ENCODE data around the gene TCERG1.

Gene TCERG1

DNA sequence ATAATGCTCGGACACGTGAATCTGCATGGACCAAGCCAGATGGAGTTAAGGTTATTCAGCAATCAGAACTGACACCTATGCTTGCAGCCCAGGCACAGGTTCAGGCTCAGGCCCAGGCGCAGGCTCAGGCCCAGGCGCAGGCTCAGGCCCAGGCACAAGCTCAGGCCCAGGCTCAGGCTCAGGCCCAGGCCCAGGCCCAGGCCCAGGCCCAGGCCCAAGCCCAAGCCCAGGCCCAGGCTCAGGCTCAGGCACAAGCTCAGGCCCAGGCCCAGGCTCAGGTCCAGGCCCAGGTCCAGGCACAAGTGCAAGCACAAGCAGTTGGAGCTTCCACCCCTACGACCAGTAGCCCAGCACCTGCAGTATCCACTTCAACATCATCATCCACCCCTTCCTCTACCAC is 11.8 kb downstream of the TCERG1 start:
- DNase-seq: no peak

DNA sequence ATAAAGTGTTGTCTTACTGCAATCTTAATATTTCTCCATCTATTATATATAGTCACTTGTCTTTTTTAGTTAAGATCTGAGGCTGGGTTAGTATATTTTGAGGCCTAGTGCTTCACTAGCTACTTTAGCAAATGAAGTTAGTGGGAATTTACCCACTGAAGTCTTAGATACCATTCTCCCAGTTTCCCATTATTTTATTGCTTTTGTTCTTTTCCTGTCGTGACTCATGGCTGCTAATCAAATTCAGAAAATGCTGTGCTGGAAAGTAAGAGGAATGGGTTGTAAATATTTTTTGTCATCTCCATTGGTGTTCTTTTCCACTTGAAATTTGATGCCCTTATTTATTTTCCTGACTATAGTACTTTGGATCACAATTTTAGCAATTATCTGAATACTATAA is 14.2 kb downstream of the TCERG1 start:
- DNase-seq: no peak

- no peak for DNase-seq
Observed at GRCh38 chr5:146463446-146463845, 16.3 kb downstream of the TCERG1 start.

DNA sequence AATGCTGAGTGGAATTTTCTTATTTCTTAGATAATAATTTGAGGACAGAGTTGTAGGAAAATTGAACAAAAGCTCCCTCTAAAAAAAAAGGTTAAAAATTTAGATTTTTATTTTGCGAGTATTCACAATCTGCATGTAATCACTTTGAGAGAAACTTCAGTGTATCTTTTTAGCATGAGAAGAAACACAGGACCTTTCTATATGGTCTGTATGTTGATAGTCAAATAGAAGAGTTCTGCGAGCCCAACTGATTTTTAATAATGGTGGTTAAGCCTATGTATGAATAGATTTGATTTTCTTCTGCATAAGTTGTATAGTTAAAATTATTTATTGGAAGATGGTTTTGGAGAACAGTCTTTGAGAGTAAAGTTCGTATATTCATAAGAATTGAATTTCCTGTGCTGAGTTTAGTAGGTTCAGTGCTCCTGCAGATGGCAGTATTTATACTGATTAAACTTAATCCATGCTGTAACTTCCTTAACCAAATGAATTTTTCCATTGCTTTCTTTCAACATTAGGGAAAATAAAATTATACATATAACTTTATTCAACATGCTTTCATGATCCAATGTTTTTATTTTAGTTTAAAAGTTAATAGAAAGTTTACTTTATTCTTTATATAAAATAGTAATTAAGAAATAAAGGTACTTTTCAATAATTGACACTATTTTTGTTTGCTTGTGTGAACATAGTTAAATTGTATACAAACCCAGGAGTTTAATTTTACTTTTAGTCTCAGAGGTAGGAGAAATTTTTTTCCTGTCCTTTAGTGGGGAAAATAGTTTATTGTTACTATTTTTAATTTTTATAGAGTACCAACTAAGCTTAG is 19.6 kb downstream of the TCERG1 start:
- DNase-seq: no peak

DNA sequence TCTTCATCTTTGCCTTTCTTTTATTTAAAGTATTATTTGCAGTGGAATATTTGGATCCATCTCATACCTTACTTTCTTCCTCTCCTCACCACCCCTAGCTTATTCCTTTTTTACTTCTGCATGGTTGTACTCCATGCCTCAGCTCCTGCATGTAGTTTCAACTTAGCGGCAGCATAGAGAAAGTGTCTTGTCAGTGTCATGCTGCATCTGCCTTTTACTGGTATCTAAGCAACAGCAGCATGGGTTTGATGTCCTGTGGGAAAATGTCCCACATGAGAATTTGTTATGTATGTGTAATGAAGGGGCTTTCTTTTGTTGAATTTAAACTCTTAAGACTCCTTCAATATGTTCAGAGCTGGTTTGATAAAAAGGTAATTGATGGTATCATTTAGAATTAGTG is 20.6 kb downstream of the TCERG1 start:
- DNase-seq: no peak

DNA sequence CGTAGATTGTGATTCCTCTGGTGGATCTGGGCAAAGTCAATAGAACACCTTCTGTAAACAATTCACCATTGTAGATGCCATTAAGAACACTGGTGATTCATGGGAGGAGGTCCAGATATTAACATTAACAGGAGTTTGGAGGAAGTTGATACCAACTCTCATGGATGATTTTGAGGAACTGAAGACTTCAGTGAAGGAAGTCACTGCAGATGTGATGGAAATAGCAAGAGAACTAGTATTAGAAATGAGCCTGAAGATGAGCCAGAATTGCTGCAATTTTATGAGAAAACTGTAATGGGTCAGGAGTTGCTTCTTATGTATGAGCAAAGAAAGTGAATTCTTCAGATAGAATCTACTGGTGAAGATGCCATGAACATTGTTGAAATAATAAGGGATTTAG is 26.9 kb downstream of the TCERG1 start:
- no peak for DNase-seq

GRCh38 chr5:146475190-146475780 is 28.2 kb downstream of the TCERG1 start:
- no peak for DNase-seq

GRCh38 chr5:146475906-146476305 is 28.8 kb downstream of the TCERG1 start:
- DNase-seq: no peak

GRCh38 chr5:146482775-146483174 is 35.6 kb downstream of the TCERG1 start:
- no peak for DNase-seq

GRCh38 chr5:146484714-146485391 is 37.7 kb downstream of the TCERG1 start:
- DNase-seq: no peak

DNA sequence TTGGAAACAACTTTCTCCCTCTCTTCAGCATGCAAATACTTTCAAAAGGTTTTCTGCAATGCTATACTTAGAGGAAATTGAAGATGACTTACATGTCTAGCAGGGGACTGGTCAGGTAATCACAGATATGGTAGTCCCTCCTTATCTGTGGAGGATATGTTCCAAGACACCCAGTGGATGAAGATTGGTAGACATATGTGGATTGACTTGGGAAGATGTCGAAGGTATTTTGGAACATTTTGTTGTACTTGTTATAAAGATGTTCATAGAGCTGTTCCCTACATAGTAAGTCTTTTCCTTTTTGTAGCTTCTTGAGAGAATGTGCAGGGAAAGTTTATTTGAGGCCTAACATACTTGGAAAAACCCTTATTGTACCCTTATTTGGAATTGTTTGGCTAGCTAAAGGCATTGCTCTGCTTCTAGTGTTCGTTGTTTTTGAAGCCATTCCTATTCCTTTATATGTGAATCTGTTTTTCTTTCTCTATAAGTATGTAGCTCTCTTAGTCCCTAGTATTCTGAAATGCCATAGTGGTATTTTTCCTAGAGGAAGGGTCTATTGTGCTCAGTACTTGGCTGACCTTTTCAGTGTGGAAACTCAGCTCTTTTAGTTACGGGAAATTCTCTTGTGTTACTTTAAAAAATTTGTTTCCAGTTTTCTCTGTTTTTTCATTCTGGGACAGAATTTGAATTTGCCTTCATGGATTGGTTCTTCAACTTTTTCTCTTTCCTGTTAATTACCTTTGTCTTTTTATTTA is 43.1 kb downstream of the TCERG1 start:
- no peak for DNase-seq

DNA sequence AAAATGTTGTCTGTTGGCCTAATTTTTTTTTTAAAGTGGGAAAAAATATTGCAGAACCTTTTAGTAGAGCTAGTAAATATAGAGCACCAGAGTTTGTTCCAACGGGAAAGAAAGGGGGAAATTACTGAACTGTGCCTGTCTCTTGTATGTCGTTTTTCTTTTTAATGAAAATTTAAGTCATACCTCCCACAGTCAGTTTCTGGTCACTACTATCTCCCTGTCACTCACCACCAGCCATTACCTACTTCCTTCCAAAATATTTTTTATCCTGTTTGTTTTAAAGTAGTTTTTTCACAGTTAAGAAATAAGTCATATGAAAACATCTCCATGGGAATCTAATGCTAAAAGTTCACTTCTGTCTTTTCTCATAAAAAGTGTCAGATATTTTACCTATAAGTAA is 47.5 kb downstream of the TCERG1 start:
- DNase-seq: no peak

- no peak for DNase-seq
Observed at GRCh38 chr5:146499680-146500079, 52.5 kb downstream of the TCERG1 start.

DNA sequence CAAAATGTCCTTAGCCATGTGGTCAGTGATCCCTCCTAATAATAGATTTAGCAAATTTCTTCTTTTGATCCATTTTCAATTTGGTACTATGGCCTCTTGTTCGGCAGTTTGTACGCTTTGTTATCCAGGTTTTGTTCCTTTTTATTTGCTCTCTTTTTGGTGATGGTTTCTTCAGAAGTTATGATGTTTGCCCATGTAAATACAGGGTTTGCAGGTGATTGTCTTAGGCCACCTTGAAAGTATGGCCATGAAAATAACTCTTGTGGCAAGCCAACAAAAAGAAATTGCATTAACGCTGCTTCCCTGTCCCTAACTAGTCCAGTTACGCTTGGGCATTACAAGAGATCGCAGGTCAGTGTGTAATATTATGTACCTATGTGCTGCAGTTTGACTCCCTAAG is 60.3 kb downstream of the TCERG1 start:
- DNase-seq: no peak

GRCh38 chr5:146510559-146511125 is 63.5 kb downstream of the TCERG1 start:
- DNase-seq: no peak

GRCh38 chr5:146513462-146513861 is 66.3 kb downstream of the TCERG1 start:
- no peak for DNase-seq

DNA sequence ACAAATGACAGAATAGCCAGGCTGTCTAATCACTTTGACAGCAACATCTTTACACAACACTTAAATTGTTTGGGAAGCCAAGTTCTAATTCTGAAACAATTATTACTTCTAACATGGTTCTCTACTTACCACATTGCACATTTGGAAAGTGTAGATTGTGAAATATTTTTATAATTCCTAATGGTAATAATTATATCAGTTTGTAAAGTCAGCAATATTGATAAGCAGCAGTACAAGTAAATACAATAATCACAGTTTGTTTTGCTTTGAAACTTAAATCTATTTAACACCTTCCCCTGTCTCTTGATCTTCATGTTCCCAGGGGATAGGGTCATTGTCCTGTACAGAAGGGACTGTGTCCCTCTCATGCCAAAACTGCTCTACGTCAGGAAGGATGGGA is 67.4 kb downstream of the TCERG1 start:
- no peak for DNase-seq

GRCh38 chr5:146515473-146516150 is 68.5 kb downstream of the TCERG1 start:
- DNase-seq: no peak

DNA sequence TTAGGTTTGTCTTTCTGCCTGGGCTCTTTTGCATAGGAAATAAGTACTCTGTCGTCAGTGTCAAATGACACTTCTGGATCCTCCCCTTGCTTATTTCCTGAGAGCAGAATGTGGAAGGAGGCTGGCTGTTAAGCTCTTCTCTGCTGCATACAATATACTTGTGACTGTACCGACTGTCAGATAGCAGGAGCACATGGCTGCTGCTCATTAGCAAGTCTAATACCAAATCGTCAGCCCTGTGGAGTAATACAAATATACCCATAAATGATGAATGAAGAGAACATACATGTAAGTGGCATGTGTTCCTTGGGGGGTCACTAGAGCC is 69.0 kb downstream of the TCERG1 start, which contains the start of gene GPR151:
GPR151 (minus strand) TSS at position 40 of the 325 bp plus-strand sequence. CDS start 77 bp downstream, outside the sequence.
- DNase-seq: no peak

- no peak for DNase-seq
Observed at GRCh38 chr5:146519554-146519953, 72.4 kb downstream of the TCERG1 start.

- no peak for DNase-seq
Observed at GRCh38 chr5:146520731-146521130, 73.6 kb downstream of the TCERG1 start.

DNA sequence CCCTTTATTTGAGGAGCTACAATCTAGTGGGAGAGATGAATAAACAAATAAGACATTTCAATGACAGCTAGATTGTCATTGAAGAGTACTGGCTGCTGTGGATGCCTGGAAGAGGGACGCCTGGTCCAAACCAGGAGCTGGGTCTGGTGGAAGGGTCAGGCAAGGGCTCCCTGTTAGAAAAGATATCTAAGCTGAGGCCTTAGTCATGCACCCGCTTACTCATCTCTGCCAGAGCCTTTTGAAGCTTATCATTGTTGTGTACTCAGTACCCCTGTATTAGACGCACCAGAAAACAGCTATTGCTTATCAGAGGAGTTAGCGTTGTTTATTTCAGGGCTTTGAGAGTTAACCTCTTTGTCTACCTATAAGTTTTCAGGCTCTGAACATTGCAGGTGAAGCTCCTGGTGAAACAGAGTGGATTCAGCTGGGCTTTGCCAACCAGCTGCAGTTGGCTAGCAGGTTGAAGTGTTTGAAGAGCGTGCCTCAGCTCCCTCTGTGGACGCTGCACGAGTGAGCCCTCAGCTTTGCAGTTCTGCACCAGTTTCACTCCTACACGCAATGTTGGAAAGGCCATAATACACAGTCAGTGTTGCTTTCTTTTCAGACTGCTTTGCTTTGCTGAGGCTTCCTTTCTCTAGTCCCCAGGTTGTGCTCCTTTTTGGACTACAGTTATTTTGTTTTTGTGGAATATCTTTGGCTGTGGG is 74.4 kb downstream of the TCERG1 start:
- DNase-seq: no peak

All from DMS79 treated with DMSO at 0.1 percent for 48 hours (cell line).